Duodenal mucosa (tissue), 2 donors: ENCODE data around the gene SCAI.
"Not testable (repeated sequence)": the region's sequence is repeated elsewhere in the genome, so short reads cannot be mapped to it uniquely, and the experiment has no call there.

Experiments used
- H3K27ac ChIP-seq: one replicate; pipeline ENCODE4 v1.7.0; 2013; ENCODE audit warnings: low read depth, low read length
- H3K27me3 ChIP-seq, 2 donors: one replicate each; pipeline ENCODE4 v1.7.0; 2013; ENCODE audit warnings: low read length in 2 of 2, control low read depth in 1 of 2; ENCODE audit not compliant: insufficient read depth in 2 of 2, control insufficient read depth in 1 of 2
- H3K36me3 ChIP-seq, 2 donors: one replicate each; pipeline ENCODE4 v1.7.0; 2013; ENCODE audit warnings: low read length in 2 of 2, control low read depth in 1 of 2; ENCODE audit not compliant: insufficient read depth in 2 of 2, control insufficient read depth in 1 of 2
- H3K4me1 ChIP-seq, 2 donors: one replicate each; pipeline ENCODE4 v1.7.0; 2013; ENCODE audit warnings: low read length in 2 of 2, control low read depth in 1 of 2; ENCODE audit not compliant: insufficient read depth in 2 of 2, control insufficient read depth in 1 of 2
- H3K4me3 ChIP-seq, 2 donors: one replicate each; pipeline ENCODE4 v1.7.0; 2013; ENCODE audit warnings: low read length in 2 of 2, low read depth in 1 of 2
- H3K9ac ChIP-seq, 2 donors: one replicate each; pipeline ENCODE4 v1.7.0; 2013; ENCODE audit warnings: low read length in 2 of 2, low read depth in 1 of 2
- H3K9me3 ChIP-seq, 2 donors: one replicate each; pipeline ENCODE4 v1.7.0; 2013; ENCODE audit warnings: low read length in 2 of 2, control low read depth in 1 of 2; ENCODE audit not compliant: control insufficient read depth in 1 of 2

The SCAI gene

GRCh38 chr9:125176636-125177035 is 33.3 kb upstream of the SCAI start:
- no peak overlapping the region for H3K9ac ChIP-seq
- no peak overlapping the region for H3K27ac ChIP-seq
- no peaks in the 10 kb centered on the region for H3K9me3 ChIP-seq
- no peak overlapping the region for H3K4me3 ChIP-seq
- H3K36me3 ChIP-seq, result no peaks in the 10 kb centered on the region
- no peaks in the 10 kb centered on the region for H3K27me3 ChIP-seq
- peaks cover 0 to 4% of the 10 kb centered on the region in 2 donors for H3K4me1 ChIP-seq

- H3K36me3 ChIP-seq, result peaks cover 7 to 19% of the 10 kb centered on the region in 2 donors
- no peaks in the 10 kb centered on the region for H3K27me3 ChIP-seq
- no peak overlapping the region for H3K4me3 ChIP-seq
- H3K27ac ChIP-seq, result no peak overlapping the region
- no peak overlapping the region for H3K9ac ChIP-seq
- peaks cover 0 to 4% of the 10 kb centered on the region in 2 donors for H3K4me1 ChIP-seq
- no peaks in the 10 kb centered on the region for H3K9me3 ChIP-seq
Measured at GRCh38 chr9:125172031-125172755, 28.9 kb upstream of the SCAI start.

GRCh38 chr9:125169895-125170294 is 26.6 kb upstream of the SCAI start:
- H3K9ac ChIP-seq, result no peak overlapping the region
- H3K27me3 ChIP-seq, result no peaks in the 10 kb centered on the region
- no peak overlapping the region for H3K4me3 ChIP-seq
- H3K27ac ChIP-seq, result no peak overlapping the region
- peaks cover 7 to 19% of the 10 kb centered on the region in 2 donors for H3K36me3 ChIP-seq
- peaks cover 0 to 4% of the 10 kb centered on the region in 2 donors for H3K4me1 ChIP-seq
- no peaks in the 10 kb centered on the region for H3K9me3 ChIP-seq

- H3K27ac ChIP-seq, result no peak overlapping the region
- no peak overlapping the region for H3K4me3 ChIP-seq
- peaks cover 7 to 19% of the 10 kb centered on the region in 2 donors for H3K36me3 ChIP-seq
- H3K9me3 ChIP-seq, result no peaks in the 10 kb centered on the region
- no peak overlapping the region for H3K9ac ChIP-seq
- H3K4me1 ChIP-seq, result no peaks in the 10 kb centered on the region
- H3K27me3 ChIP-seq, result no peaks in the 10 kb centered on the region
Measured at GRCh38 chr9:125166762-125167161, 23.4 kb upstream of the SCAI start.

- not testable (repeated sequence) for H3K9me3 ChIP-seq, H3K4me3 ChIP-seq, H3K27me3 ChIP-seq, H3K36me3 ChIP-seq, H3K9ac ChIP-seq, H3K27ac ChIP-seq
- H3K4me1 ChIP-seq, result peaks cover 0 to 10% of the 10 kb centered on the region in 2 donors
Measured at GRCh38 chr9:125162891-125163290, 19.6 kb upstream of the SCAI start.

GRCh38 chr9:125161284-125161918 is 18.1 kb upstream of the SCAI start:
- peaks cover 0 to 10% of the 10 kb centered on the region in 2 donors for H3K4me1 ChIP-seq
- no peaks in the 10 kb centered on the region for H3K27me3 ChIP-seq
- peaks cover 3 to 9% of the 10 kb centered on the region in 2 donors for H3K36me3 ChIP-seq
- no peak overlapping the region for H3K4me3 ChIP-seq
- H3K27ac ChIP-seq, result no peak overlapping the region
- no peaks in the 10 kb centered on the region for H3K9me3 ChIP-seq
- no peak overlapping the region for H3K9ac ChIP-seq

- H3K36me3 ChIP-seq, result peaks cover 3 to 9% of the 10 kb centered on the region in 2 donors
- no peak overlapping the region for H3K27ac ChIP-seq
- peaks cover 0 to 10% of the 10 kb centered on the region in 2 donors for H3K4me1 ChIP-seq
Measured at GRCh38 chr9:125160750-125161149, 17.4 kb upstream of the SCAI start.

GRCh38 chr9:125156551-125156950 is 13.2 kb upstream of the SCAI start:
- Histone ChIP-seq H3K36me3 (peaks cover 10 to 44% of the 10 kb centered on the region in 2 donors), H3K4me3 (no peak overlapping the region)

More at GRCh38 chr9:125160750-125161149, 17.4 kb upstream of the SCAI start:
- Histone ChIP-seq H3K27me3 (no peaks in the 10 kb centered on the region), H3K4me3 (no peak overlapping the region), H3K9me3 (no peaks in the 10 kb centered on the region), H3K9ac (no peak overlapping the region)

GRCh38 chr9:125153712-125154367 is 10.5 kb upstream of the SCAI start:
- H3K9ac ChIP-seq, result no peak overlapping the region
- no peak overlapping the region for H3K27ac ChIP-seq
- H3K4me1 ChIP-seq, result peaks cover 0 to 3% of the 10 kb centered on the region in 2 donors
- no peaks in the 10 kb centered on the region for H3K9me3 ChIP-seq
- H3K4me3 ChIP-seq, result no peak overlapping the region
- peaks cover 27 to 65% of the 10 kb centered on the region in 2 donors for H3K36me3 ChIP-seq
- H3K27me3 ChIP-seq, result no peaks in the 10 kb centered on the region

More at GRCh38 chr9:125156551-125156950, 13.2 kb upstream of the SCAI start:
- H3K27ac ChIP-seq, result no peak overlapping the region
- H3K9me3 ChIP-seq, result no peaks in the 10 kb centered on the region
- H3K4me1 ChIP-seq, result peaks cover 0 to 10% of the 10 kb centered on the region in 2 donors
- H3K27me3 ChIP-seq, result no peaks in the 10 kb centered on the region
- H3K9ac ChIP-seq, result no peak overlapping the region

GRCh38 chr9:125151730-125152129 is 8.4 kb upstream of the SCAI start:
- no peaks in the 10 kb centered on the region for H3K9me3 ChIP-seq
- peaks cover 25 to 56% of the 10 kb centered on the region in 2 donors for H3K36me3 ChIP-seq
- no peak overlapping the region for H3K27ac ChIP-seq
- no peaks in the 10 kb centered on the region for H3K27me3 ChIP-seq
- H3K4me3 ChIP-seq, result no peak overlapping the region
- H3K4me1 ChIP-seq, result peaks cover 0 to 3% of the 10 kb centered on the region in 2 donors
- H3K9ac ChIP-seq, result no peak overlapping the region
